Fibroblast of skin of scalp (primary cell): Measurements from ENCODE around the gene NFIX.

Experiments
- DNase-seq: peaks from one replicate; pipeline ENCODE4 v3.0.0-alpha.2; 2013

The NFIX gene

GRCh38 chr19:13078897-13079541 lies 83.7 kb downstream of the NFIX start:
- no peak for DNase-seq

- DNase-seq, result peak; percentile 84
Observed at GRCh38 chr19:13079542-13079986, 84.3 kb downstream of the NFIX start.

GRCh38 chr19:13082192-13083007 lies 87.1 kb downstream of the NFIX start:
- DNase-seq, result peak; percentile 97

- DNase-seq, result no peak
Observed at GRCh38 chr19:13083008-13083404, 87.7 kb downstream of the NFIX start.

- peak; percentile 69 for DNase-seq
Observed at GRCh38 chr19:13083627-13084026, 88.4 kb downstream of the NFIX start.

- DNase-seq, result no peak
Observed at GRCh38 chr19:13085666-13086065, 90.4 kb downstream of the NFIX start.

- no peak for DNase-seq
Observed at GRCh38 chr19:13086341-13086740, 91.1 kb downstream of the NFIX start.

GRCh38 chr19:13087295-13087694 lies 92.0 kb downstream of the NFIX start:
- DNase-seq, result no peak

- DNase-seq, result no peak
Observed at GRCh38 chr19:13087795-13088537, 92.7 kb downstream of the NFIX start.

GRCh38 chr19:13089139-13089856 lies 94.0 kb downstream of the NFIX start:
- no peak for DNase-seq

GRCh38 chr19:13089857-13090507 lies 94.7 kb downstream of the NFIX start:
- no peak for DNase-seq

- DNase-seq, result no peak
Observed at GRCh38 chr19:13090511-13091231, 95.4 kb downstream of the NFIX start.

GRCh38 chr19:13091400-13092157 lies 96.3 kb downstream of the NFIX start:
- DNase-seq, result peak; percentile 98

- DNase-seq, result no peak
Observed at GRCh38 chr19:13092158-13092543, 96.9 kb downstream of the NFIX start.

GRCh38 chr19:13092606-13093235 lies 97.4 kb downstream of the NFIX start:
- peak; percentile 58 for DNase-seq

- DNase-seq, result peak; percentile 90
Observed at GRCh38 chr19:13093407-13094105, 98.3 kb downstream of the NFIX start.

GRCh38 chr19:13094106-13094504 lies 98.8 kb downstream of the NFIX start:
- DNase-seq, result no peak

GRCh38 chr19:13094771-13095392 lies 99.6 kb downstream of the NFIX start:
- DNase-seq, result no peak

GRCh38 chr19:13095393-13095784 lies 100.1 kb downstream of the NFIX start:
- no peak for DNase-seq
